NT2/D1 (cell line): Measurements from ENCODE around the gene IGF2R.

Experiments used
- DNase-seq: peaks from one replicate; pipeline ENCODE4 v3.0.0-alpha.2; 2011; ENCODE audit warnings: low read depth, low spot score
- H3K27me3 ChIP-seq: 2 replicates; pipeline ENCODE4 v1.6.0; 2011; ENCODE audit warnings: mild to moderate bottlenecking; ENCODE audit not compliant: insufficient read length, insufficient read depth
- H3K36me3 ChIP-seq: 2 replicates; pipeline ENCODE4 v1.6.1; 2011; ENCODE audit warnings: mild to moderate bottlenecking, low read length, mixed read lengths; ENCODE audit not compliant: insufficient read depth, insufficient read length
- H3K4me1 ChIP-seq: 2 replicates; pipeline ENCODE4 v1.5.1; 2011; ENCODE audit not compliant: insufficient read depth, insufficient read length
- H3K4me3 ChIP-seq: 2 replicates; pipeline ENCODE4 v1.5.1; 2011; ENCODE audit warnings: low read depth; ENCODE audit not compliant: insufficient read length
- H3K9ac ChIP-seq: 2 replicates; pipeline ENCODE4 v1.6.0; 2011; ENCODE audit warnings: low read depth; ENCODE audit not compliant: insufficient read length
- H3K9me3 ChIP-seq: 2 replicates; pipeline ENCODE4 v1.5.1; 2011; ENCODE audit warnings: mild to moderate bottlenecking, low read length; ENCODE audit not compliant: insufficient read depth
- SUZ12 ChIP-seq: IDR thresholded peaks from 2 replicates; pipeline ENCODE4 v1.6.1; 2011; ENCODE audit not compliant: insufficient read length, insufficient read depth; ENCODE audit errors: extremely low read depth
- YY1 ChIP-seq: IDR thresholded peaks from 2 replicates; pipeline ENCODE4 v1.6.1; 2011; ENCODE audit not compliant: insufficient read length, insufficient read depth
- ZNF274 ChIP-seq: IDR thresholded peaks from 2 replicates; pipeline ENCODE4 v1.6.1; 2011; ENCODE audit warnings: mild to moderate bottlenecking, low read depth, low read length

IGF2R gene

GRCh38 chr6:160095146-160095845 is 126.4 kb downstream of the IGF2R start:
- Histone ChIP-seq H3K27me3 (no peaks in the 10 kb centered on the region), H3K36me3 (peaks cover 66% of the 10 kb centered on the region), H3K9me3 (no peaks in the 10 kb centered on the region), H3K9ac (no peak overlapping the region), H3K4me3 (no peak overlapping the region), H3K4me1 (no peaks in the 10 kb centered on the region)
- TF ChIP-seq SUZ12 (no peak), ZNF274 (no peak), YY1 (no peak)
- DNase-seq = no peak

- Histone ChIP-seq H3K36me3 (peaks cover 57% of the 10 kb centered on the region), H3K27me3 (no peaks in the 10 kb centered on the region), H3K9ac (no peak overlapping the region), H3K4me3 (no peak overlapping the region), H3K4me1 (peaks cover 5% of the 10 kb centered on the region), H3K9me3 (no peaks in the 10 kb centered on the region)
- DNase-seq = no peak
- TF ChIP-seq ZNF274 (no peak), YY1 (no peak), SUZ12 (no peak)
These were observed 132.7 kb downstream of the IGF2R start for GRCh38 chr6:160101277-160102205.

- no peaks in the 10 kb centered on the region for H3K9me3 ChIP-seq
- H3K36me3 ChIP-seq = peaks cover 54% of the 10 kb centered on the region
- H3K9ac ChIP-seq = no peak overlapping the region
- no peak for DNase-seq
- no peak overlapping the region for H3K4me3 ChIP-seq
- no peak for TF ChIP-seq YY1
- peaks cover 5% of the 10 kb centered on the region for H3K4me1 ChIP-seq
- H3K27me3 ChIP-seq = no peaks in the 10 kb centered on the region
These were observed 133.5 kb downstream of the IGF2R start for GRCh38 chr6:160102399-160102798.

GRCh38 chr6:160102956-160103824 is 134.3 kb downstream of the IGF2R start:
- Histone ChIP-seq H3K9me3 (no peaks in the 10 kb centered on the region), H3K36me3 (peaks cover 55% of the 10 kb centered on the region), H3K4me1 (peaks cover 5% of the 10 kb centered on the region), H3K27me3 (no peaks in the 10 kb centered on the region), H3K4me3 (no peak overlapping the region), H3K9ac (no peak overlapping the region)
- TF ChIP-seq YY1 (no peak), SUZ12 (no peak), ZNF274 (no peak)
- peak; percentile 16 for DNase-seq

- Histone ChIP-seq H3K9me3 (no peaks in the 10 kb centered on the region), H3K36me3 (peaks cover 51% of the 10 kb centered on the region), H3K4me3 (no peak overlapping the region), H3K4me1 (peaks cover 5% of the 10 kb centered on the region), H3K27me3 (no peaks in the 10 kb centered on the region), H3K9ac (no peak overlapping the region)
- TF ChIP-seq SUZ12 = no peak
- TF ChIP-seq ZNF274 = no peak
- no peak for TF ChIP-seq YY1
- DNase-seq = no peak
These were observed 134.9 kb downstream of the IGF2R start for GRCh38 chr6:160103825-160104100.

- DNase-seq = no peak
- no peaks in the 10 kb centered on the region for H3K27me3 ChIP-seq
- TF ChIP-seq SUZ12 = no peak
- no peak for TF ChIP-seq YY1
- no peak for TF ChIP-seq ZNF274
- H3K9ac ChIP-seq = no peak overlapping the region
- H3K4me1 ChIP-seq = peaks cover 5% of the 10 kb centered on the region
- peaks cover 51% of the 10 kb centered on the region for H3K36me3 ChIP-seq
- H3K4me3 ChIP-seq = no peak overlapping the region
- no peaks in the 10 kb centered on the region for H3K9me3 ChIP-seq
These were observed 136.1 kb downstream of the IGF2R start for GRCh38 chr6:160104821-160105517.

- H3K4me1 ChIP-seq = peaks cover 5% of the 10 kb centered on the region
- peaks cover 51% of the 10 kb centered on the region for H3K36me3 ChIP-seq
- H3K4me3 ChIP-seq = no peak overlapping the region
- no peak overlapping the region for H3K9ac ChIP-seq
- no peaks in the 10 kb centered on the region for H3K9me3 ChIP-seq
- no peak for DNase-seq
- TF ChIP-seq ZNF274 = no peak
- no peak for TF ChIP-seq SUZ12
- TF ChIP-seq YY1 = no peak
- no peaks in the 10 kb centered on the region for H3K27me3 ChIP-seq
These were observed 137.1 kb downstream of the IGF2R start for GRCh38 chr6:160106010-160106409.
